NT2/D1 (cell line): ENCODE measurements around the gene KIF16B.

Source experiments
- SUZ12 ChIP-seq: IDR thresholded peaks from 2 replicates; pipeline ENCODE4 v1.6.1; 2011; ENCODE audit not compliant: insufficient read length, insufficient read depth; ENCODE audit errors: extremely low read depth
- YY1 ChIP-seq: IDR thresholded peaks from 2 replicates; pipeline ENCODE4 v1.6.1; 2011; ENCODE audit not compliant: insufficient read length, insufficient read depth

DNA sequence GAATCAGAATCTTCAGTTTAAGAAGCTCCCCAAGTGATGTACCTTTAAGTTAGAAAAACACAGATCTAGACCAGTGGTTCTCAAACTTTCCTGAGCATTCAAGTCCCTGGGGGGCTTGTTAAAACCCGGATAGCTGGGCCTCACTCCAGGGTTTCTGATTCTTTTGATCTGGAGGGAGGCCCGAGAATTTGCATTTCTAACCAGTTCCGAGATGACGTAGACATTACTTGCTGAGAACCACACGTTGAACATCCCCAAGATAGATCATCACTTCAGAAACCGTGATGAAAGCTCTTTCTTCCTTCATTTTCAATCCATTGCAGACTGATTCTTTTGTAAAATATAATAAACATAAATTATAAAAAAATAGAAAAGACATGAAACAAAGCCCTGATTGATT, 40.7 kb upstream of the KIF16B start:
- no peak for TF ChIP-seq SUZ12
- TF ChIP-seq YY1 = no peak
